AG10803 (cell line): ENCODE data around the gene RASA3.

Source experiments
- DNase-seq: peaks from one replicate; pipeline ENCODE4 v3.0.0; 2010; ENCODE audit warnings: low read depth
- H3K4me3 ChIP-seq: 2 replicates; pipeline ENCODE4 v1.5.1; 2011; ENCODE audit warnings: mild to moderate bottlenecking, low read length, control low read depth
- CTCF ChIP-seq: conservative IDR thresholded peaks from 2 replicates; pipeline ENCODE4 v1.5.1; 2011; ENCODE audit warnings: mild to moderate bottlenecking, low read length, control low read depth, inconsistent platforms

Gene RASA3

DNA sequence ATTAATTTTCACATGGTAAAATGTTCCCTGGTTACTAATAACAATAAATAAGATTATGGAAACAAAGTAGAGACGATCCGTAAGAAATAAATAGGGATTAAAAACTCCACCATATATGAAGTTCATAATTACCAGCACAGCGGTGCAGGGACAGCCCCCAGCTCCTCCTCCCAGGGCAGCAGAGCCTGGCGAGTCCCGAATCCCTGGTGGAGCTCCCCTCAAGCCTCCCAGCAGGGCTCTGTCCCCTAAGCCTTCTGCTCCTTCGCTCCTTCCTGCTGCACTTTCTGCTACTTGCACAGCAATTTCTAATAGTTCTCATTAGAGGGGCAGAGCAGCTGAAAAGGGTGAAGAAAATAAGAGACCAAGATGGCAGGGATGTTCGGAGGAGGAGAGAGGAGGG lies 43.6 kb downstream of the RASA3 start:
- no peak overlapping the region for H3K4me3 ChIP-seq
- no peak for TF ChIP-seq CTCF
- no peak for DNase-seq

DNA sequence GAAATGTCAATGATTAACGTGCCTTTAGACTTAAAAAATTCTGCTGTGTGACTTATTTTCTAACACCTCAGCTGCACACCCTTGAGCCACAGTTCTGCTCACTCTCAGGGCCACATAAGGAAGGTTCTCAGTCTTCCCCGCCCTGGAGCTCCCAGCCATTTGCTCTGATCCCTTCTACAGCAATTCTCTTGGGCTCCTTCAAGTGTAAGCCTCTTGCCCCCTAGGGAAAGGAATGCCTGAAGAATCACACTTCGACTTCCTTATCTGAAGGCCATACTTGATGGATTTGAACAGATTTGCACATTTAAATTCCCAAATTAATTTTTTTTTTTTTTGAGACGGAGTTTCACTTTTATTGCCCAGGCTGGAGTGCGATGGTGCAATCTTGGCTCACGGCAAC lies 44.2 kb downstream of the RASA3 start:
- no peak overlapping the region for H3K4me3 ChIP-seq
- no peak for DNase-seq
- TF ChIP-seq CTCF: no peak

DNA sequence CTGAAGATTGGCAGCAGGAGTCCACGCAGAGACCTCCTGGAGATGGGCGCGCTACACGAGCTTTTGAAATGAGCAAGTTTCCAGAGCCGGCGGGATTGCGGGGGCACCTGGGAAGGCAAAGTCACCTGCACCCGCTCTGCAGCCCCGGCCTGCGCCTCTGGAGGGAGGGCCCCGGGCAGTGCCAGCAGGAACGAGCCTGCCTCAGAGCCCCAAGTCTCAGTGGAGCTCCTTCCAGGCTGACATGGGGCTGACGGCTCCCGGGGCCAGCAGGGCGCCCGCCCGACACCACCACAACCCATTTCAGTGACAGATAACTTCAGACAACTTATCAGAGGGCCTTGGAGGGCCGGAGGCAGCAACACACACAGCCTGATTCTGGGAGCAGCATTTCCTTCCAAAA lies 45.0 kb downstream of the RASA3 start:
- no peak for DNase-seq
- TF ChIP-seq CTCF: no peak
- H3K4me3 ChIP-seq: no peak overlapping the region

GRCh38 chr13:114082849-114083645 lies 49.4 kb downstream of the RASA3 start:
- no peak for DNase-seq

DNA sequence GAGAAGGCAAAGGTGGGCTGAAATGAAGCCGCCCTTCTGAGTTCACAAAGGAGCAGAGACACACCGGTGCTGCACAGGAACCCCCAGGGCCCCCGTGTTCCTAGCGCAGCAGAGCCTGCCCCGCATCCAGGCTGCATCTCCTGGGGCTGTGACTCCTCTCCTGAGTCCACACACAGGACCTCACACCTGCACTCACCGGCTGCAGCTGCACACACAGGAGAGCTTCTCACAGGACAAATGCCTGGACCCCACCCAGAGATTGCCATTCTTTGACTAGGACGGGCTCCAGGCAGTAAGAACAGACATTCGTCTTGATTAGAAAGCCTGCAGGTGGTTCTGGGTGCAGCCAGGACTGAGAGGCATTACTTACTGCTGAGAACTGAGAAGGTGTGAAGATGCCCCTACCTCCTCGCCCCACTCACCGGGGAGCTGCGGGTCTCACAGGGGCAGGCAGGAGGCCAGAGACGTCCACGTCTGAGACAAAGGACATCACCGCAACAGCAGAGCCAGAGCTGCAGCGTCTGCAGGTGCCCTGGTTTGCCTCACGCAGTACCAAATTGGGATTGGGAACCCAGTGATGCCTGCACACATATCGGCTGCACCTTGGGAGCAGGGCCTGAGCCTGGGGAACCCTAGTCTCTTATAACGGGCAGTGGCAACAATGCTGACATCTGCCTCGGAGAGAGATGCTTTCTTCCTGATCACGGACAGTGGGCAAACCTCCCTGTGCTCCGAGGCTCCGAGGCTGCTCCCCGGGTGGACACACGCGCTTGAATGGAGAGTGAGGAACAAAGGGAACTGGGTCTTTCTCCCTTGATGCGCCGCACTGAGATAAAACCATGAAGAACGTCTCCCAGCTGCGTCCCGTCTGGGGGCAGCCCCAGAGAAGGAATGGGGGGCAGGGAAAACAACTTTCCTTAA lies 50.4 kb downstream of the RASA3 start:
- H3K4me3 ChIP-seq: no peak overlapping the region
- DNase-seq: no peak
- no peak for TF ChIP-seq CTCF

More at GRCh38 chr13:114082849-114083645, 49.4 kb downstream of the RASA3 start:
- no peak for TF ChIP-seq CTCF
- no peak overlapping the region for H3K4me3 ChIP-seq

GRCh38 chr13:114080739-114081561 lies 51.5 kb downstream of the RASA3 start:
- no peak for TF ChIP-seq CTCF
- H3K4me3 ChIP-seq: no peak overlapping the region
- no peak for DNase-seq
